GM12878 (cell line): Measurements from ENCODE around the gene YIPF4. TPM values are rescaled to one million over a fixed set of nuclear protein-coding genes. Genes with fewer than 3 reads are reported as not detected.
"Not testable (repeated sequence)": the region's sequence is repeated elsewhere in the genome, so short reads cannot be mapped to it uniquely, and the experiment has no call there.

Source experiments
- ATAC-seq: fragments of 200-7000 bp; cut with Tn5 transposase; 3 replicates; pipeline ENCODE4 v1.9.1; 2020; ENCODE audit warnings: mild to moderate bottlenecking, moderate library complexity
- BruUV-seq: library from RNA; stranded (reverse); fragments of 400-500 nt; replicated peaks from 2 replicates; lab custom pipeline; 2021; lab: Mats Ljungman, UMichigan
- CTCF ChIA-PET: fragments of 300-600 bp; sonication (Branson Sonifier 250); formaldehyde crosslinking; extraction: SDS; loops from one replicate; lab custom pipeline; 2021; ENCODE audit warnings: inconsistent platforms; lab: Yijun Ruan, JAX
- POLR2A ChIA-PET: fragments of 350-600 bp; formaldehyde crosslinking; extraction: SDS; loops from one replicate; lab custom pipeline; 2021; ENCODE audit warnings: inconsistent platforms; lab: Charles Lee
- RAD21 ChIA-PET: fragments of 300-600 bp; sonication (Branson Sonifier 250); formaldehyde crosslinking; loops from one replicate; lab custom pipeline; 2023; ENCODE audit warnings: antibody characterized with exemption; ENCODE audit not compliant: unreplicated experiment; lab: Charles Lee
- SMC1A ChIA-PET: fragments of 300-600 bp; sonication (Branson Sonifier 250); formaldehyde crosslinking; loops from one replicate; lab custom pipeline; 2023; ENCODE audit not compliant: unreplicated experiment, uncharacterized antibody; lab: Charles Lee
- DNase-seq: peaks from one replicate; pipeline ENCODE4 v3.0.0-alpha.2; 2011; ENCODE audit warnings: low read depth, low spot score
- FAIRE-seq: peaks from 3 replicates; lab custom pipeline; 2011; peaks lifted over from hg19 to GRCh38; lab: Jason Lieb, UNC
- H2AFZ ChIP-seq: 2 replicates; pipeline ENCODE4 v1.6.0; 2011; ENCODE audit warnings: low read depth, low read length, control low read depth; ENCODE audit not compliant: control insufficient read depth
- H3K27ac ChIP-seq: 2 replicates; pipeline ENCODE4 v1.5.1; 2011; ENCODE audit warnings: control low read depth; ENCODE audit not compliant: control insufficient read depth, insufficient read depth
- H3K27me3 ChIP-seq, 2 experiments: replicated peaks in 1 of 2; 2 replicates each; pipeline versions ENCODE4 v1.6.0 to v1.6.1; 2011; ENCODE audit warnings: low read length in 1 of 2; ENCODE audit not compliant: control insufficient read depth in 2 of 2, insufficient read depth in 2 of 2
- H3K36me3 ChIP-seq, 2 experiments: 2 replicates each; pipeline ENCODE4 v1.5.1; 2011; ENCODE audit warnings: low read length in 1 of 2; ENCODE audit not compliant: control insufficient read depth in 2 of 2, insufficient read depth in 2 of 2
- H3K4me1 ChIP-seq: 2 replicates; pipeline ENCODE4 v1.6.1; 2011; ENCODE audit warnings: mild to moderate bottlenecking, low read length, moderate library complexity, mixed read lengths; ENCODE audit not compliant: control insufficient read depth, insufficient read depth
- H3K4me2 ChIP-seq: 2 replicates; pipeline ENCODE4 v1.6.0; 2011; ENCODE audit warnings: control low read depth; ENCODE audit not compliant: control insufficient read depth, insufficient read depth
- H3K4me3 ChIP-seq: fragments of 200-600 bp; sonication (generic); 2 replicates; pipeline ENCODE4 v1.5.1; 2016
- H3K79me2 ChIP-seq: 2 replicates; pipeline ENCODE4 v1.6.0; 2011; ENCODE audit warnings: low read length; ENCODE audit not compliant: control insufficient read depth, insufficient read depth
- H3K9ac ChIP-seq: 2 replicates; pipeline ENCODE4 v1.8.0; 2011; ENCODE audit warnings: low read length, control low read depth, mixed read lengths; ENCODE audit not compliant: control insufficient read depth, insufficient read depth
- H3K9me3 ChIP-seq: replicated peaks from 3 replicates; pipeline ENCODE4 v1.5.1; 2011; ENCODE audit warnings: mild to moderate bottlenecking, low read length; ENCODE audit not compliant: control insufficient read depth, insufficient read depth
- H4K20me1 ChIP-seq: 2 replicates; pipeline ENCODE4 v1.6.0; 2011; ENCODE audit not compliant: control insufficient read depth, insufficient read depth
- ETV6 ChIP-seq, 2 experiments: fragments of 450-650 bp in 1 of 2; IDR thresholded peaks in 1 of 2; conservative IDR thresholded peaks in 1 of 2; 2 replicates each; pipeline ENCODE4 v1.6.1; 2014; ENCODE audit warnings: antibody characterized with exemption in 1 of 2, borderline replicate concordance in 1 of 2, low read depth in 1 of 2, mild to moderate bottlenecking in 1 of 2, moderate library complexity in 1 of 2
- FOXK2 ChIP-seq: fragments of 450-650 bp; IDR thresholded peaks from 2 replicates; pipeline ENCODE4 v1.6.1; 2017; ENCODE audit warnings: mild to moderate bottlenecking, moderate library complexity
- WGBS: methylation state at CpG from one replicate; pipeline ENCODE4 v1.1.6; 2016; ENCODE audit warnings: low lambda C conversion rate; ENCODE audit not compliant: insufficient replicate concordance, insufficient coverage; ENCODE audit errors: missing lambda C conversion rate; 5-methylcytosine and 5-hydroxymethylcytosine counted together
- in situ Hi-C: fragments of 300-500 bp; cut with MboI; formaldehyde crosslinking; loops from 9 replicates; pipeline ENCODE4 v1.14.3; 2018; ENCODE audit warnings: mixed read lengths
- intact Hi-C: fragments of 100-400 bp; cut with micrococcal nuclease; formaldehyde crosslinking; loops from one replicate; pipeline ENCODE4 v1.14.2; 2022; ENCODE audit not compliant: unreplicated experiment
- polyA plus RNA-seq, 11 experiments: library from polyadenylated mRNA; depleted of rRNA in 4 of 11; unstranded in 6 of 11; stranded (reverse) in 5 of 11; fragments of >200 nt; fragmentation: Nextera tagmentation in 4 of 11; fragmentation: Illumina TruSeq in 1 of 11; extraction: Ambion mirVana in 4 of 11; extraction: Trizol in 1 of 11; gene quantifications; 1 replicate in 1 of 11; 2 replicates in 10 of 11; pipeline versions ENCODE4 v1.2.1 to v1.2.3, GENCODE V29; 2011 to 2016; ENCODE audit warnings: inconsistent platforms in 2 of 11, missing spikeins in 2 of 11, low read depth in 1 of 11
- total RNA-seq, 4 experiments: library from RNA; depleted of rRNA in 3 of 4; stranded (reverse); fragments of >200 nt in 3 of 4; fragmentation: Illumina TruSeq in 1 of 4; extraction: Trizol in 1 of 4; gene quantifications; 2 replicates each; pipeline versions ENCODE4 v1.2.1 to v1.2.3, GENCODE V29; 2013 to 2021

Gene YIPF4
- total and polyA plus RNA-seq, 10 of the 15 experiments (the other 5 are each of a cell fraction or from before 2014, with no cell fraction given) = 2.8 to 60.4 (median 11.1) TPM

DNA sequence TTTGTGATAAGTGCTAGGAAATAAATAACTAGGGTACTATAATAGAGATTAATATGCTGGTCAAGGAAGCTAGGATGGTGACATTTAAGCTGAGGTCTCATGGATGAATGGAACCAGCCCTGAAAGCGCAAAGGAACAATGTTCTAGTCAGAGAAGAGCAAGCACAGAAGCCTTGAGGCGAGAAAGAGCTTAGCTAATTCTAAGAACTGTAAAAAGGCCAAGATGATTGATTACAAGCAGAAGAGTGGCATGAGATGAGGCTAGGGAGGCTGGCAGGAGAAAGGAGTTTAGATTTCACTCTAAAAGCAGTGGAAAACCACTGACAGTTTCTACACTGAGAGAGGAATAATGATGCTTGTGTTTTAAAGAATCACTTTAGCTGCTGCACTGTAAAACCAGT, 3.4 kb upstream of the YIPF4 start:
- Histone ChIP-seq H3K9me3 (no peaks in the 10 kb centered on the region; the same call in 2 of the 3 replicates), H3K27ac (no peak overlapping the region), H3K4me3 (no peak overlapping the region), H3K79me2 (peaks cover 15% of the 10 kb centered on the region), H3K27me3 (no peaks in the 10 kb centered on the region), H3K4me2 (no peak overlapping the region), H3K36me3 (no peaks in the 10 kb centered on the region), H4K20me1 (no peaks in the 10 kb centered on the region), H3K4me1 (no peaks in the 10 kb centered on the region), H3K9ac (no peak overlapping the region), H2AFZ (peak overlapping the region; percentile 3)
- no peak for ATAC-seq
- SMC1A ChIA-PET = interaction anchor here (1.2 kb wide), 1 partner anchor 9 kb away, joined by 5 read pairs; the partner anchor contains the start of gene NLRC4
- DNase-seq = no peak
- POLR2A ChIA-PET = interaction anchor here (0.6 kb wide), 1 partner anchor 20 kb away, joined by 5 read pairs; no protein-coding TSS in a partner anchor
- RAD21 ChIA-PET = no interaction called here
- CTCF ChIA-PET = no interaction called here
- no peak for FAIRE-seq
- intact Hi-C loops = no loop called here
- in situ Hi-C loops = no loop called here
- BruUV-seq = no TSS peak
- no peak for TF ChIP-seq ETV6 (conservative IDR thresholded peaks at IDR 0.05 in 1 of 2, IDR thresholded peaks at IDR 0.05 in 1 of 2; ENCODE audit: borderline replicate concordance in 1 of 2, low read depth in 1 of 2)
- no peak for TF ChIP-seq FOXK2
- WGBS = 17% methylated on average over 2 of the region's 2 CpGs

DNA sequence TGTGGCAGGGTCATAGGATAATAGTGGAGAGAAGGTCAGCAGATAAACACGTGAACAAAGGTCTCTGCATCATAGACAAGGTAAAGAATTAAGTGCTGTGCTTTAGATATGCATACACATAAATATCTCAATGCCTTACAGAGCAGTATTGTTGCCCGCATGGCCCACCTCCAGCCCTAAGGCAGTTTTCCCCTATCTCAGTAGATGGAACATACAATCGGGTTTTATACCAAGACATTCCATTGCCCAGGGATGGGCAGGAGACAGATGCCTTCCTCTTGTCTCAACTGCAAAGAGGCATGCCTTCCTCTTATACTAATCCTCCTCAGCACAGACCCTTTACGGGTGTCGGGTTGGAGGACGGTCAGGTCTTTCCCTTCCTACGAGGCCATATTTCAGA, 1.9 kb upstream of the YIPF4 start:
- RAD21 ChIA-PET, H3K4me3 ChIP-seq, BruUV-seq, CTCF ChIA-PET, FAIRE-seq, SMC1A ChIA-PET, H3K4me2 ChIP-seq, H3K9me3 ChIP-seq, H3K4me1 ChIP-seq, H2AFZ ChIP-seq, H3K9ac ChIP-seq, ATAC-seq, H3K27ac ChIP-seq, H4K20me1 ChIP-seq, DNase-seq, H3K27me3 ChIP-seq, in situ Hi-C loops, H3K36me3 ChIP-seq, POLR2A ChIA-PET: not testable (repeated sequence)
- intact Hi-C loops = loop anchor here (5.0 kb wide), 2 partner anchors 82 to 108 kb away; partner anchors contain the start of genes BIRC6 and SLC30A6
- H3K79me2 ChIP-seq = peaks cover 19% of the 10 kb centered on the region
- 82% methylated on average over 7 of the region's 7 CpGs for WGBS
